WTC11 (cell line): Measurements from ENCODE around the gene LOC128125822.

Experiments
- ATAC-seq: fragments of 200-7000 bp; cut with Tn5 transposase; 2 replicates; pipeline ENCODE4 v1.10.0; 2021; ENCODE audit warnings: mild to moderate bottlenecking, moderate library complexity
- CTCF ChIA-PET: fragments of 300-600 bp; sonication (Branson Sonifier 250); formaldehyde crosslinking; loops from one replicate; lab custom pipeline; 2021; ENCODE audit warnings: antibody characterized with exemption; lab: Charles Lee
- POLR2A ChIA-PET: fragments of 350-600 bp; sonication (Branson Sonifier 250); formaldehyde crosslinking; loops from one replicate; lab custom pipeline; 2021; ENCODE audit warnings: antibody characterized with exemption; lab: Charles Lee
- DNase-seq: peaks from one replicate; pipeline ENCODE4 v3.0.0; 2021; ENCODE audit warnings: low spot score
- H3K27ac Mint-ChIP-seq: 2 replicates; pipeline ENCODE4 v1.8.0; 2021; ENCODE audit warnings: mixed read lengths
- H3K27me3 Mint-ChIP-seq: 2 replicates; pipeline ENCODE4 v1.8.0; 2021; ENCODE audit warnings: low read depth, mild to moderate bottlenecking, moderate library complexity, mixed read lengths
- H3K36me3 Mint-ChIP-seq: 2 replicates; pipeline ENCODE4 v1.8.0; 2021; ENCODE audit warnings: mixed read lengths
- H3K4me1 Mint-ChIP-seq: 2 replicates; pipeline ENCODE4 v1.8.0; 2022; ENCODE audit warnings: mixed read lengths
- H3K4me3 Mint-ChIP-seq: 2 replicates; pipeline ENCODE4 v1.8.0; 2021; ENCODE audit warnings: mild to moderate bottlenecking, moderate library complexity, mixed read lengths
- H3K9me3 Mint-ChIP-seq: 2 replicates; pipeline ENCODE4 v1.8.0; 2021; ENCODE audit warnings: mixed read lengths
- ATF6 ChIP-seq: sonication (generic); formaldehyde crosslinking; IDR thresholded peaks from 2 replicates; pipeline ENCODE4 v1.8.1; 2023; ENCODE audit warnings: mild to moderate bottlenecking, missing genetic modification reagents
- CREB1 ChIP-seq: sonication (generic); formaldehyde crosslinking; IDR thresholded peaks from 2 replicates; pipeline ENCODE4 v1.8.0; 2023; ENCODE audit warnings: mild to moderate bottlenecking, missing genetic modification reagents
- ETV6 ChIP-seq: sonication (generic); formaldehyde crosslinking; IDR thresholded peaks from 2 replicates; pipeline ENCODE4 v1.8.1; 2022; ENCODE audit warnings: mild to moderate bottlenecking, missing genetic modification reagents
- GRHL2 ChIP-seq: fragments of 250-450 bp; sonication (Bioruptor Pico); IDR thresholded peaks from 2 replicates; pipeline ENCODE4 v1.8.0; 2022; ENCODE audit warnings: mild to moderate bottlenecking, moderate library complexity; ENCODE audit not compliant: insufficient replicate concordance, severe bottlenecking
- JAZF1 ChIP-seq: fragments of 250-450 bp; sonication (Bioruptor Pico); IDR thresholded peaks from 2 replicates; pipeline ENCODE4 v1.9.0; 2021; ENCODE audit warnings: moderate library complexity, mild to moderate bottlenecking, inconsistent platforms
- JUN ChIP-seq: sonication (generic); formaldehyde crosslinking; IDR thresholded peaks from 2 replicates; pipeline ENCODE4 v1.8.0; 2023; ENCODE audit warnings: mild to moderate bottlenecking, missing genetic modification reagents
- SOX15 ChIP-seq: fragments of 250-450 bp; sonication (Bioruptor Pico); IDR thresholded peaks from 2 replicates; pipeline ENCODE4 v1.9.0; 2021; ENCODE audit warnings: mild to moderate bottlenecking
- STAT6 ChIP-seq: sonication (generic); formaldehyde crosslinking; conservative IDR thresholded peaks from 2 replicates; pipeline ENCODE4 v1.8.1; 2023; ENCODE audit warnings: mild to moderate bottlenecking, low read depth, missing genetic modification reagents, moderate library complexity
- TCF7 ChIP-seq: sonication (generic); formaldehyde crosslinking; IDR thresholded peaks from 2 replicates; pipeline ENCODE4 v1.8.0; 2022; ENCODE audit warnings: mild to moderate bottlenecking, low read depth, missing genetic modification reagents, moderate library complexity
- TP53 ChIP-seq: sonication (generic); formaldehyde crosslinking; IDR thresholded peaks from 2 replicates; pipeline ENCODE4 v1.8.1; 2023; ENCODE audit warnings: mild to moderate bottlenecking, missing genetic modification reagents
- ZBTB21 ChIP-seq: sonication (generic); formaldehyde crosslinking; IDR thresholded peaks from 2 replicates; pipeline ENCODE4 v1.8.1; 2023; ENCODE audit warnings: mild to moderate bottlenecking, missing genetic modification reagents, borderline replicate concordance
- TF ChIP-seq, protein P1 (sequence below): sonication (generic); formaldehyde crosslinking; IDR thresholded peaks from 2 replicates; pipeline ENCODE4 v1.8.1; 2023; ENCODE audit warnings: mild to moderate bottlenecking, missing genetic modification reagents, moderate library complexity
- TF ChIP-seq, protein P2 (sequence below): sonication (generic); formaldehyde crosslinking; IDR thresholded peaks from 2 replicates; pipeline ENCODE4 v1.8.1; 2022; ENCODE audit warnings: mild to moderate bottlenecking, missing genetic modification reagents, moderate library complexity, borderline replicate concordance
- TF ChIP-seq, protein P3 (sequence below): fragments of 250-450 bp; sonication (Bioruptor Pico); IDR thresholded peaks from 2 replicates; pipeline ENCODE4 v1.8.0; 2021; ENCODE audit warnings: mild to moderate bottlenecking
- TF ChIP-seq, protein P4 (sequence below): sonication (generic); formaldehyde crosslinking; IDR thresholded peaks from 2 replicates; pipeline ENCODE4 v1.8.1; 2023; ENCODE audit warnings: mild to moderate bottlenecking, missing genetic modification reagents, borderline replicate concordance
- TF ChIP-seq, protein P5 (sequence below): sonication (generic); formaldehyde crosslinking; IDR thresholded peaks from 2 replicates; pipeline ENCODE4 v1.8.1; 2022; ENCODE audit warnings: low read depth, missing genetic modification reagents, borderline replicate concordance

The LOC128125822 gene

GRCh38 chr6:63537201-63537958, 34.9 kb upstream of the LOC128125822 start (continued):
- TF ChIP-seq ZBTB21 (CRISPR knock-in tag) (no peak), ATF6 (CRISPR knock-in tag) (no peak)
- TF ChIP-seq, protein P1, sequence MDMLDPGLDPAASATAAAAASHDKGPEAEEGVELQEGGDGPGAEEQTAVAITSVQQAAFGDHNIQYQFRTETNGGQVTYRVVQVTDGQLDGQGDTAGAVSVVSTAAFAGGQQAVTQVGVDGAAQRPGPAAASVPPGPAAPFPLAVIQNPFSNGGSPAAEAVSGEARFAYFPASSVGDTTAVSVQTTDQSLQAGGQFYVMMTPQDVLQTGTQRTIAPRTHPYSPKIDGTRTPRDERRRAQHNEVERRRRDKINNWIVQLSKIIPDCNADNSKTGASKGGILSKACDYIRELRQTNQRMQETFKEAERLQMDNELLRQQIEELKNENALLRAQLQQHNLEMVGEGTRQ (CRISPR knock-in tag), result no peak
- TF ChIP-seq, protein P2, sequence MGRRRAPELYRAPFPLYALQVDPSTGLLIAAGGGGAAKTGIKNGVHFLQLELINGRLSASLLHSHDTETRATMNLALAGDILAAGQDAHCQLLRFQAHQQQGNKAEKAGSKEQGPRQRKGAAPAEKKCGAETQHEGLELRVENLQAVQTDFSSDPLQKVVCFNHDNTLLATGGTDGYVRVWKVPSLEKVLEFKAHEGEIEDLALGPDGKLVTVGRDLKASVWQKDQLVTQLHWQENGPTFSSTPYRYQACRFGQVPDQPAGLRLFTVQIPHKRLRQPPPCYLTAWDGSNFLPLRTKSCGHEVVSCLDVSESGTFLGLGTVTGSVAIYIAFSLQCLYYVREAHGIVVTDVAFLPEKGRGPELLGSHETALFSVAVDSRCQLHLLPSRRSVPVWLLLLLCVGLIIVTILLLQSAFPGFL (CRISPR knock-in tag), result no peak
- TF ChIP-seq, protein P3, sequence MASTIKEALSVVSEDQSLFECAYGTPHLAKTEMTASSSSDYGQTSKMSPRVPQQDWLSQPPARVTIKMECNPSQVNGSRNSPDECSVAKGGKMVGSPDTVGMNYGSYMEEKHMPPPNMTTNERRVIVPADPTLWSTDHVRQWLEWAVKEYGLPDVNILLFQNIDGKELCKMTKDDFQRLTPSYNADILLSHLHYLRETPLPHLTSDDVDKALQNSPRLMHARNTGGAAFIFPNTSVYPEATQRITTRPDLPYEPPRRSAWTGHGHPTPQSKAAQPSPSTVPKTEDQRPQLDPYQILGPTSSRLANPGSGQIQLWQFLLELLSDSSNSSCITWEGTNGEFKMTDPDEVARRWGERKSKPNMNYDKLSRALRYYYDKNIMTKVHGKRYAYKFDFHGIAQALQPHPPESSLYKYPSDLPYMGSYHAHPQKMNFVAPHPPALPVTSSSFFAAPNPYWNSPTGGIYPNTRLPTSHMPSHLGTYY, result no peak

GRCh38 chr6:63537959-63538300, 34.4 kb upstream of the LOC128125822 start:
- Mint-ChIP-seq H3K9me3 (peaks cover 9% of the 10 kb centered on the region; the same call in 1 of the 2 replicates), H3K27ac (no peak overlapping the region), H3K27me3 (peaks cover 93% of the 10 kb centered on the region), H3K4me3 (no peak overlapping the region), H3K4me1 (no peaks in the 10 kb centered on the region), H3K36me3 (no peaks in the 10 kb centered on the region; the same call in 1 of the 2 replicates)
- ChIA-PET POLR2A (no interaction called here), CTCF (no interaction called here)
- no peak for TF ChIP-seq STAT6
- no peak for TF ChIP-seq GRHL2
- TF ChIP-seq JUN, result no peak
- TF ChIP-seq ETV6 (CRISPR knock-in tag), result no peak
- TF ChIP-seq CREB1, result no peak
- TF ChIP-seq, protein P3, result no peak
- no peak for TF ChIP-seq SOX15 (CRISPR knock-in tag)
- no peak for TF ChIP-seq TCF7 (CRISPR knock-in tag)
- TF ChIP-seq, protein P4, sequence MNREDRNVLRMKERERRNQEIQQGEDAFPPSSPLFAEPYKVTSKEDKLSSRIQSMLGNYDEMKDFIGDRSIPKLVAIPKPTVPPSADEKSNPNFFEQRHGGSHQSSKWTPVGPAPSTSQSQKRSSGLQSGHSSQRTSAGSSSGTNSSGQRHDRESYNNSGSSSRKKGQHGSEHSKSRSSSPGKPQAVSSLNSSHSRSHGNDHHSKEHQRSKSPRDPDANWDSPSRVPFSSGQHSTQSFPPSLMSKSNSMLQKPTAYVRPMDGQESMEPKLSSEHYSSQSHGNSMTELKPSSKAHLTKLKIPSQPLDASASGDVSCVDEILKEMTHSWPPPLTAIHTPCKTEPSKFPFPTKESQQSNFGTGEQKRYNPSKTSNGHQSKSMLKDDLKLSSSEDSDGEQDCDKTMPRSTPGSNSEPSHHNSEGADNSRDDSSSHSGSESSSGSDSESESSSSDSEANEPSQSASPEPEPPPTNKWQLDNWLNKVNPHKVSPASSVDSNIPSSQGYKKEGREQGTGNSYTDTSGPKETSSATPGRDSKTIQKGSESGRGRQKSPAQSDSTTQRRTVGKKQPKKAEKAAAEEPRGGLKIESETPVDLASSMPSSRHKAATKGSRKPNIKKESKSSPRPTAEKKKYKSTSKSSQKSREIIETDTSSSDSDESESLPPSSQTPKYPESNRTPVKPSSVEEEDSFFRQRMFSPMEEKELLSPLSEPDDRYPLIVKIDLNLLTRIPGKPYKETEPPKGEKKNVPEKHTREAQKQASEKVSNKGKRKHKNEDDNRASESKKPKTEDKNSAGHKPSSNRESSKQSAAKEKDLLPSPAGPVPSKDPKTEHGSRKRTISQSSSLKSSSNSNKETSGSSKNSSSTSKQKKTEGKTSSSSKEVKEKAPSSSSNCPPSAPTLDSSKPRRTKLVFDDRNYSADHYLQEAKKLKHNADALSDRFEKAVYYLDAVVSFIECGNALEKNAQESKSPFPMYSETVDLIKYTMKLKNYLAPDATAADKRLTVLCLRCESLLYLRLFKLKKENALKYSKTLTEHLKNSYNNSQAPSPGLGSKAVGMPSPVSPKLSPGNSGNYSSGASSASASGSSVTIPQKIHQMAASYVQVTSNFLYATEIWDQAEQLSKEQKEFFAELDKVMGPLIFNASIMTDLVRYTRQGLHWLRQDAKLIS (CRISPR knock-in tag), result no peak
- no peak for TF ChIP-seq ATF6 (CRISPR knock-in tag)
- TF ChIP-seq, protein P5, sequence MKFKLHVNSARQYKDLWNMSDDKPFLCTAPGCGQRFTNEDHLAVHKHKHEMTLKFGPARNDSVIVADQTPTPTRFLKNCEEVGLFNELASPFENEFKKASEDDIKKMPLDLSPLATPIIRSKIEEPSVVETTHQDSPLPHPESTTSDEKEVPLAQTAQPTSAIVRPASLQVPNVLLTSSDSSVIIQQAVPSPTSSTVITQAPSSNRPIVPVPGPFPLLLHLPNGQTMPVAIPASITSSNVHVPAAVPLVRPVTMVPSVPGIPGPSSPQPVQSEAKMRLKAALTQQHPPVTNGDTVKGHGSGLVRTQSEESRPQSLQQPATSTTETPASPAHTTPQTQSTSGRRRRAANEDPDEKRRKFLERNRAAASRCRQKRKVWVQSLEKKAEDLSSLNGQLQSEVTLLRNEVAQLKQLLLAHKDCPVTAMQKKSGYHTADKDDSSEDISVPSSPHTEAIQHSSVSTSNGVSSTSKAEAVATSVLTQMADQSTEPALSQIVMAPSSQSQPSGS (CRISPR knock-in tag), result no peak
- TF ChIP-seq JAZF1, result no peak
- no peak for TF ChIP-seq TP53
- ATAC-seq (no peak), DNase-seq (no peak)
